Measurements from ENCODE around the gene SLC22A12.

Gene SLC22A12

GRCh38 chr11:64605656-64606585, 14.9 kb downstream of the SLC22A12 start:
- no peak for FAIRE-seq

GRCh38 chr11:64606796-64607380, 15.9 kb downstream of the SLC22A12 start:
- no peak for FAIRE-seq

- FAIRE-seq: no peak
Measured at GRCh38 chr11:64607381-64607985, 16.5 kb downstream of the SLC22A12 start.

GRCh38 chr11:64608046-64608445, 17.0 kb downstream of the SLC22A12 start:
- FAIRE-seq: no peak

GRCh38 chr11:64608636-64609035, 17.6 kb downstream of the SLC22A12 start:
- no peak for FAIRE-seq

- FAIRE-seq: no peak
Measured at GRCh38 chr11:64609436-64610047, 18.5 kb downstream of the SLC22A12 start.

GRCh38 chr11:64610596-64610995, 19.6 kb downstream of the SLC22A12 start:
- FAIRE-seq: no peak

GRCh38 chr11:64611176-64611575, 20.2 kb downstream of the SLC22A12 start:
- FAIRE-seq: no peak

- FAIRE-seq: no peak
Measured at GRCh38 chr11:64611869-64612646, 21.0 kb downstream of the SLC22A12 start.

- no peak for FAIRE-seq
Measured at GRCh38 chr11:64613648-64614047, 22.6 kb downstream of the SLC22A12 start.

GRCh38 chr11:64614917-64615316, 23.9 kb downstream of the SLC22A12 start:
- FAIRE-seq: no peak

GRCh38 chr11:64616817-64617216, 25.8 kb downstream of the SLC22A12 start:
- FAIRE-seq: no peak

- no peak for FAIRE-seq
Measured at GRCh38 chr11:64619196-64619595, 28.2 kb downstream of the SLC22A12 start.

GRCh38 chr11:64619811-64620380, 28.9 kb downstream of the SLC22A12 start:
- no peak for FAIRE-seq

GRCh38 chr11:64620381-64620971, 29.5 kb downstream of the SLC22A12 start:
- FAIRE-seq: no peak

GRCh38 chr11:64621283-64622019, 30.4 kb downstream of the SLC22A12 start:
- no peak for FAIRE-seq

GRCh38 chr11:64622681-64623080, 31.7 kb downstream of the SLC22A12 start:
- no peak for FAIRE-seq

- FAIRE-seq: no peak
Measured at GRCh38 chr11:64624883-64625481, 34.0 kb downstream of the SLC22A12 start.

GRCh38 chr11:64626637-64627036, 35.6 kb downstream of the SLC22A12 start:
- FAIRE-seq: no peak

- FAIRE-seq: no peak
Measured at GRCh38 chr11:64627371-64627770, 36.4 kb downstream of the SLC22A12 start.

GRCh38 chr11:64628596-64628995, 37.6 kb downstream of the SLC22A12 start:
- FAIRE-seq: no peak
